Measurements from ENCODE around the gene TST. TPM values are rescaled to one million over a fixed set of nuclear protein-coding genes. Genes with fewer than 3 reads are reported as not detected.

Gene TST
- total RNA-seq, 1 experiment from 2014 or later: 44.9 TPM

- Mint-ChIP-seq H3K4me1 (ENCODE audit: low read depth, unreplicated experiment) (peaks cover 20% of the 10 kb centered on the region), H3K36me3 (ENCODE audit: insufficient read depth, unreplicated experiment) (no peaks in the 10 kb centered on the region), H3K4me3 (ENCODE audit: unreplicated experiment) (peak overlapping the region; percentile 39), H3K27me3 (ENCODE audit: insufficient read depth, unreplicated experiment) (no peaks in the 10 kb centered on the region), H3K27ac (ENCODE audit: unreplicated experiment) (peak overlapping the region; percentile 59), H3K9me3 (ENCODE audit: unreplicated experiment) (no peaks in the 10 kb centered on the region)
- CTCF ChIA-PET: interaction anchor here (0.6 to 2.9 kb wide), 15 partner anchors 10 to 458 kb away, joined by 3 to 45 read pairs (median 4); partner anchors contain the start of genes MPST and TST
- no peak overlapping the region for H3K4me3 ChIP-seq (ENCODE audit: low read depth, low read length)
- POLR2A ChIA-PET: interaction anchor here (0.5 to 2.5 kb wide), 5 partner anchors 9 to 515 kb away, joined by 3 to 22 read pairs (median 4); partner anchors contain the start of genes EIF3D, MPST and TST
- no TSS peak for BruUV-seq (replicated peaks)
- H3K27me3 ChIP-seq (replicated peaks; ENCODE audit: control insufficient read depth, insufficient read depth, low read length): no peaks in the 10 kb centered on the region
- no peaks in the 10 kb centered on the region for H3K36me3 ChIP-seq (ENCODE audit: control insufficient read depth, insufficient read depth, low read length)
- peaks cover 27% of the 10 kb centered on the region for H3K4me1 ChIP-seq
- peak; percentile 88 for DNase-seq
- no peaks in the 10 kb centered on the region for H3K9me3 ChIP-seq
- TF ChIP-seq, protein P1, sequence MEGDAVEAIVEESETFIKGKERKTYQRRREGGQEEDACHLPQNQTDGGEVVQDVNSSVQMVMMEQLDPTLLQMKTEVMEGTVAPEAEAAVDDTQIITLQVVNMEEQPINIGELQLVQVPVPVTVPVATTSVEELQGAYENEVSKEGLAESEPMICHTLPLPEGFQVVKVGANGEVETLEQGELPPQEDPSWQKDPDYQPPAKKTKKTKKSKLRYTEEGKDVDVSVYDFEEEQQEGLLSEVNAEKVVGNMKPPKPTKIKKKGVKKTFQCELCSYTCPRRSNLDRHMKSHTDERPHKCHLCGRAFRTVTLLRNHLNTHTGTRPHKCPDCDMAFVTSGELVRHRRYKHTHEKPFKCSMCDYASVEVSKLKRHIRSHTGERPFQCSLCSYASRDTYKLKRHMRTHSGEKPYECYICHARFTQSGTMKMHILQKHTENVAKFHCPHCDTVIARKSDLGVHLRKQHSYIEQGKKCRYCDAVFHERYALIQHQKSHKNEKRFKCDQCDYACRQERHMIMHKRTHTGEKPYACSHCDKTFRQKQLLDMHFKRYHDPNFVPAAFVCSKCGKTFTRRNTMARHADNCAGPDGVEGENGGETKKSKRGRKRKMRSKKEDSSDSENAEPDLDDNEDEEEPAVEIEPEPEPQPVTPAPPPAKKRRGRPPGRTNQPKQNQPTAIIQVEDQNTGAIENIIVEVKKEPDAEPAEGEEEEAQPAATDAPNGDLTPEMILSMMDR (IDR thresholded peaks at IDR 0.05; ENCODE audit: insufficient read depth in 1 of 2, low read depth in 1 of 2, low read length in 1 of 2, severe bottlenecking in 1 of 2, unreplicated experiment in 1 of 2): peak; percentile 86 to 87
- intact Hi-C loops (cut with micrococcal nuclease; ENCODE audit: unreplicated experiment): loop anchor here (1.0 kb wide), 1 partner anchor 12 kb away; no protein-coding TSS in a partner anchor
These were observed 24.7 kb upstream of the TST start for GRCh38 chr22:37043828-37044538.

DNA sequence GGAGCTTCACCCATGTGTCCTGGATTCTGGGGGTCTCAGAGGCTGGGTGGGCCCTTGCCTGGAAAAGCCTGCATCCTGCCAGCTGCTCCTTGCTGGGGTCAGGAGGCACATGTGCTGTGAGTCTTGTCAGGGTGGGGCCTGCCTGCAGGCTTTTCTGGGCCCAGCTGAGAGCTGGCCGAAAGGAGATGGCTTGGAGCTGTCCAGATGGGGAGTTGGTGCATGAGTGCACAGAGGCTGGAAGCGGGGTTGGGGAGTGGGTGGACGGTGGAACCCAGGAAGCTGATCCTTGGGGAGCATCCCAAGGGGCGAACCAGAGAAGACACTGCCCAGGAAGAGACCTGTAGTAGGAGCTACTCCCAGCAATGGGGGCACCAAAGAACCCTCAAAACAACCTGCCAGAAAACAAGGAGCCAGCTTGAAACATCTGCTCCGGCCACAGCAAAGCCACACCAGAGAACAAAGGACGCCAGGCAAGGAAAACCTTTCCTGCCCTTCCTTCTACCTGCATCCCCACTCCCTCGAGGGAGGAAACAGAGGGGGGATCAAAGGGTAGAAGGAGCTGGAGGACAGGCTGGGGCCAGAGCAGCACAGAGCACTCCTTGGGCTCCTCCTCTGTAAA, 24.1 kb upstream of the TST start:
- H3K36me3 Mint-ChIP-seq (ENCODE audit: insufficient read depth, unreplicated experiment): no peaks in the 10 kb centered on the region
- Histone ChIP-seq H3K27me3 (replicated peaks; ENCODE audit: control insufficient read depth, insufficient read depth, low read length) (no peaks in the 10 kb centered on the region), H3K36me3 (ENCODE audit: control insufficient read depth, insufficient read depth, low read length) (no peaks in the 10 kb centered on the region), H3K4me1 (peaks cover 27% of the 10 kb centered on the region), H3K9me3 (no peaks in the 10 kb centered on the region), H3K4me3 (ENCODE audit: low read depth, low read length) (no peak overlapping the region)
- no peak for DNase-seq
- no TSS peak for BruUV-seq (replicated peaks)
- ChIA-PET CTCF (interaction anchor here (0.6 to 2.9 kb wide), 12 partner anchors 9 to 459 kb away, joined by 3 to 45 read pairs (median 4); partner anchors contain the start of genes MPST and TST), POLR2A (interaction anchor here (1.3 to 2.5 kb wide), 3 partner anchors 12 to 514 kb away, joined by 3 to 22 read pairs (median 17); partner anchors contain the start of genes EIF3D, MPST and TST)
- H3K4me3 Mint-ChIP-seq (ENCODE audit: unreplicated experiment): peak overlapping the region; percentile 39
- H3K9me3 Mint-ChIP-seq (ENCODE audit: unreplicated experiment): no peaks in the 10 kb centered on the region
- intact Hi-C loops (cut with micrococcal nuclease; ENCODE audit: unreplicated experiment): no loop called here
- H3K27ac Mint-ChIP-seq (ENCODE audit: unreplicated experiment): peak overlapping the region; percentile 59
- peaks cover 20% of the 10 kb centered on the region for H3K4me1 Mint-ChIP-seq (ENCODE audit: low read depth, unreplicated experiment)
- TF ChIP-seq, protein P1 (IDR thresholded peaks at IDR 0.05; ENCODE audit: insufficient read depth in 1 of 2, low read depth in 1 of 2, low read length in 1 of 2, severe bottlenecking in 1 of 2, unreplicated experiment in 1 of 2): no peak
- H3K27me3 Mint-ChIP-seq (ENCODE audit: insufficient read depth, unreplicated experiment): no peaks in the 10 kb centered on the region

GRCh38 chr22:37039466-37039865, 20.2 kb upstream of the TST start:
- no TSS peak for BruUV-seq (replicated peaks)
- intact Hi-C loops (cut with micrococcal nuclease; ENCODE audit: unreplicated experiment): no loop called here

More at GRCh38 chr22:37039466-37039865, 20.2 kb upstream of the TST start:
- Mint-ChIP-seq H3K9me3 (ENCODE audit: unreplicated experiment) (no peaks in the 10 kb centered on the region), H3K36me3 (ENCODE audit: insufficient read depth, unreplicated experiment) (peaks cover 5% of the 10 kb centered on the region), H3K4me1 (ENCODE audit: low read depth, unreplicated experiment) (peaks cover 28% of the 10 kb centered on the region), H3K27me3 (ENCODE audit: insufficient read depth, unreplicated experiment) (no peaks in the 10 kb centered on the region), H3K27ac (ENCODE audit: unreplicated experiment) (no peak overlapping the region), H3K4me3 (ENCODE audit: unreplicated experiment) (no peak overlapping the region)
- ChIA-PET CTCF (no interaction called here), POLR2A (no interaction called here)
- TF ChIP-seq, protein P1 (IDR thresholded peaks at IDR 0.05; ENCODE audit: insufficient read depth in 1 of 2, low read depth in 1 of 2, low read length in 1 of 2, severe bottlenecking in 1 of 2, unreplicated experiment in 1 of 2): no peak
- Histone ChIP-seq H3K27me3 (replicated peaks; ENCODE audit: control insufficient read depth, insufficient read depth, low read length) (no peaks in the 10 kb centered on the region), H3K9me3 (no peaks in the 10 kb centered on the region), H3K36me3 (ENCODE audit: control insufficient read depth, insufficient read depth, low read length) (no peaks in the 10 kb centered on the region), H3K4me3 (ENCODE audit: low read depth, low read length) (no peak overlapping the region), H3K4me1 (peaks cover 28% of the 10 kb centered on the region)
- DNase-seq: no peak
